ENCODE results near the gene VPS18.

VPS18 gene

DNA sequence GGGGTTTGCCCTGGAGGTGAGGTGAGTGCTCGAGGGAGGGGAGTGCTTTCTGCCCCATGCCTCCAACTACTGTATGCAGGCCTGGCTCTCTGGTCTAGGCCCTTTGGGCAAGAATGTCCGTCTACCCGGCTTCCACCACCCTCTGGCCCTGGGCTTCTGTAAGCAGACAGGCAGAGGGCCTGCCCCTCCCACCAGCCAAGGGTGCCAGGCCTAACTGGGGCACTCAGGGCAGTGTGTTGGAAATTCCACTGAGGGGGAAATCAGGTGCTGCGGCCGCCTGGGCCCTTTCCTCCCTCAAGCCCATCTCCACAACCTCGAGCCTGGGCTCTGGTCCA lies 44.3 kb downstream of the VPS18 start:
- no peak for DNase-seq

GRCh38 chr15:40940296-40940801 lies 46.1 kb downstream of the VPS18 start:
- DNase-seq = no peak

DNA sequence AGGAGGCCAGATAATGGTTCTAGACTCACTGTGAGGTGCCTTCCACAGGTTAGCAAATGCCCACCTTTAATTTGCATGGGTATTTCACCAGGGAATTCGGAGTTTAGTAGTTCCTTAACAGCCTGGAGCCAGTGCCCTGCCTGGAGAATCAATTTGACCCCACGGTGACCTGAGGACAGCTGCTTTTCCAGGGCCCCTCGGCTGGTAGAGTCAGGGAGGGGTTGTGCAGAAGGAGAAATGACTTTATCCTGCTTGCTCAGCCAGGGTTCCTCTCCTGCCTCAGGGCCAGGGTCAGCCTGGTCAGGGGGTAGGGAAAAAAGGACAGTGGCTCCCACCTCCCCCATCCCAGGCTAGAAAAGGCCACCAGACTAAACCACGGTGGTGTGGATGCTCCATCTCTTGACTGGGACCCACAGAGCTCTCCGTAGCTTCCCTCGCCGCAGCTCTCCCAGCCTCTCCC lies 46.8 kb downstream of the VPS18 start:
- DNase-seq = no peak

GRCh38 chr15:40941528-40942336 lies 47.5 kb downstream of the VPS18 start:
- peak; percentile 79 for DNase-seq

DNA sequence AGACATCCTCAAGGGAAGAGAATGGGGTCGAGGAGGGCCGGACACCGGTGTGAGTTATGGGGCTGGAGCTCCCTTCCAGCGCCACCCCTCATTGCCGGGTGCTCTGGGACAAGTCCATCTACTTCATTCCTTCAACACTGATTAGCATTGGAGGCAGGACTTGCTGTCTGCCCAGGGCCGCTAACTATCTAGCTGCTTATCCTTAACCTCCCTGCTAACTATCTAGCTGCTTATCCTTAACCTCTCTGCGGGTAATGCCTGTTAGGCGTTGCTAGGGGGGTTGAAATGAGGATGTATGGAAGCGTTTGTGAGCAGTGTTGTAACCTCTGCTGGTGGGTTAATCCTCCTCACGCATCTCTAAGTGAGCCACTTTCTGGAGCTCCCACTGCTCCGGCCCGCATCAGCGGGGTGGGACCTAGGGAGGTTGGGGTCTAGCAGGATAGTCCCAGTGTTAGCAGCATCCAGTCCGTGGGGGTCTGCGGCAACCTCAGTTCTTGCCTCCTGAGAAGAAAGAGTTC lies 48.1 kb downstream of the VPS18 start:
- no peak for DNase-seq

GRCh38 chr15:40942878-40943277 lies 48.6 kb downstream of the VPS18 start:
- DNase-seq = no peak

- DNase-seq = no peak
Observed at GRCh38 chr15:40943764-40944365, 49.6 kb downstream of the VPS18 start.

DNA sequence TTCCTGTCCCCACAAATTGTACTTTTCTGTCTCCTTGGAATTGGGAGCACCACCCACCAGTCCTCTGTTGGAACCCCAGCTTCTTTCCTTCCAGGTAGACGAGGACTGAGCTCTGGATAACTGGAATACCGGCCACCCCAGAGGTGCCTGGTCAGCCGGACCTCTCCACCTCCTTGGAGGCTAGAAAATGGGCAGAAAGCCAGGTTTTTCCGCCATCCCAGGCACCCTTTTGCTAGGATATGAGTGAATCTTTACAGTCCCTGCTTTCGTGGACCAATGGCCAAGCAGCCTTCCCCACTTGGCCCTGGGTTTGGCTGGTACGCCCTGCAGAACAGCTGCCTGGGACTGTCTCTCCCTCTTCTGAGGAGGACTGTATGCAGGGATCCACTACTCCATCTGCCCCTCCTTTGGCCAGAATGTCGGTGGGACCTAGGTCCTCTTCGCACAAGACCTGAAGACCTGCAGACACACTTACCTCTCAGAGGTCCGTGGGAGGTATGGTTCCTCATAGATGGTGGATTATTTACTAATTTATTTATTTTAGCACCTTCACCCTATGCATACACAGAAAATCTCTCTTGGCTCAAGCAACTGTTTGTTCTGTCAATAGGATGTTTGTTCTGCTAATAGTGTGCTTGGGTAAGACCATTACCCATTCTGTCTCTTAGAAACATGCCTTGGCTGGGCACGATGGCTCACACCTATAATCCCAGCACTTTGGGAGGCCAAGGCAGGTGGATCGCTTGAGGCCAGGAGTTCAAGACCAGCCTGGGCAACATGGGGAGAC lies 50.5 kb downstream of the VPS18 start:
- DNase-seq = no peak

DNA sequence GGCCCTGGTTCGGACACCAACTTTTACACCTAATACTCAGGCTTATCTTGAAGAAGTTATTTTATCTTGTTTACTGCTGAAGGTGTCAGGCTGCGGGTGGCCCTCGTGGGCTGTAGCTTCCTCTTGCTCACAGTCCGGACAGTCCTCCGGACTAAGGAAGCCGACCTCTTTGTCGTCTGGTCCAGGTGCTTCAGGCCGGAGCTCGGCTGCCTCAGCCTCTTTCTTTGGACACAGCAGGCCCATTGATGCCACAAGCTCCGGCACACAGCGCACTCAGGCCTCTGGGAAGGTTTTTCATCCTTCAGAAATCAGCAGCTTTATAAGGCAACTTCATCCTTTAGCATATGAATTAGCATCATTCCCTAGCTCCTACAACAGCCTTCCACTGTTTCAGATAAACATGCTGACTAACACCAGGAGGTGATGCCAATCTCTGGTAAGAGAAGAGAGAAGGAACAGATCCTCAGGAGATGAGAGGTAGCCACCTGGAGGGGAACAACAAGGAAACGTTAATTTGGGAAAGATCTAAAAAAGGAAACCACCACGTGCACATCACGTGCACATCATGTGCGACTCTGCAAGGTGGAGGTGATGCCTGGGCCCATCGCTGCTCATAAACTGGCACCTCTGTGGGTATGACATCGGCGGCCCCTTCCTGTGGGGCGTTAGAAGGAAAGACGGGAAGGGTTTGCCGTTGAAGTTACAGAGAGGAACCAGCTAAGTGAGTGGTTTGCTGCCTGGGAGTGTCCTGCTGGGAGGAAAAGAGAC lies 54.6 kb downstream of the VPS18 start:
- DNase-seq = no peak

DNA sequence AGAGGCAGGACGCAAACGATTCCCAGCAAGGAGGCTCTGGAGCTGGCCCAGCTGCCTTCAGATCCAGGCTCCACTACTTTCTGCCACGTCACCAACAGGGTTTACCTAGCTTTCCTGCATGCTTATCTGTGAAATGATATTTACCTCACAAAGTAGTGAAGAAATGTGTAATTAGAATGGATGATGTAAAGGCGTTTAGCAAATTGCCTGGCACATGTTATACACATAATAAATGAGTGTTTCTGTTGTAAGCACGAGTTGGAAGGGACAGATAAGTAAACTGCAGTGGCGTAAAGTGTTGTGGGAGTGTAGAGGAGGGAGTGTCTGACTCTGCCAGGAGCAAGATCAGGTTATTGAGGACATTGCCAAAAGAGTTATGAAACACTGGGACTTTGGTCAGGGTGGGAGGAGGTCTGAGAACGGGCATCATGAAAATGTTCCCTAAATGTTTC lies 55.5 kb downstream of the VPS18 start:
- no peak for DNase-seq

DNA sequence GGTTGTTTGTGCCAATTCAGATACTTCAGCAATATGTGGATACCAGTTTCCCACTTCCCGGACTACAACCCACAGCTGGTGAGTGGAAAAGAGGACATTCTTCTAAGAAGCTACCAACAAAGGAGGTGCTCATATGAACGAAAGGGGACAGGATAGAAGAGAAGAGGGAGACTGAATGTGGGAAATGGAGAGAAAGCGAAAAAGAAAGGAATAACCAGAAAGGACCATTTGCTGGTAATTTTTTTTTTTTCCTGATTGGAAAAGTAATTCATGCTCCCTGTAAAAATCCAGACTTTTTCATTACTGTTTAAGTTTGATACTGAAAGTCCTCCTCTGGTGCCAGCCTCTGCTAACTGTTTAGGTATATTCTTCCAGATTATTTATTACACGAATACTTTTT lies 57.5 kb downstream of the VPS18 start:
- no peak for DNase-seq

GRCh38 chr15:40952301-40952900 lies 58.2 kb downstream of the VPS18 start:
- DNase-seq = no peak

GRCh38 chr15:40952901-40953712 lies 58.9 kb downstream of the VPS18 start, which contains the start of gene CHAC1:
TSS of gene CHAC1 (plus strand) at chr15:40953471. CDS start at chr15:40953584, 113 bp downstream.
- peak; percentile 99 for DNase-seq
